Measurements from ENCODE around the gene PROX2. TPM values are rescaled to one million over a fixed set of nuclear protein-coding genes. Genes with fewer than 3 reads are reported as not detected.

PROX2 gene
- total and polyA plus RNA-seq, 7 donors, result not detected

- 87 to 98% (median 92%) methylated on average over 5 of the region's 5 CpGs for WGBS, 3 donors
- ATAC-seq, result no peak
Measured at GRCh38 chr14:74911704-74912103, 35.8 kb upstream of the PROX2 start.

GRCh38 chr14:74911221-74911620 is 35.3 kb upstream of the PROX2 start:
- H3K27me3 ChIP-seq (ENCODE audit: insufficient read depth in 3 of 3, low read length in 2 of 3), result no peaks in the 10 kb centered on the region
- no peaks in the 10 kb centered on the region for H3K9me3 ChIP-seq
- H3K27ac ChIP-seq, result no peak overlapping the region
- TF ChIP-seq CTCF (IDR thresholded peaks at IDR 0.05), result no peak
- H3K36me3 ChIP-seq (ENCODE audit: insufficient read depth in 1 of 2, low read depth in 1 of 2), result peaks cover 0 to 4% of the 10 kb centered on the region in 2 donors
- no peak for ATAC-seq
- intact Hi-C loops (cut with DNase I), result loop anchor here in 1 of 2 donors (10.0 kb wide), 1 partner anchor 114 kb away; no protein-coding TSS in a partner anchor
- H3K4me1 ChIP-seq, result peaks cover 28% of the 10 kb centered on the region
- 94 to 95% (median 95%) methylated on average over 6 of the region's 6 CpGs for WGBS, 3 donors
- no peak for DNase-seq
- H3K4me3 ChIP-seq, result no peak overlapping the region

More at GRCh38 chr14:74911704-74912103, 35.8 kb upstream of the PROX2 start:
- Histone ChIP-seq H3K36me3 (ENCODE audit: insufficient read depth in 1 of 2, low read depth in 1 of 2) (peaks cover 0 to 4% of the 10 kb centered on the region in 2 donors), H3K27me3 (ENCODE audit: insufficient read depth in 3 of 3, low read length in 2 of 3) (no peaks in the 10 kb centered on the region), H3K4me3 (no peak overlapping the region), H3K27ac (no peak overlapping the region), H3K4me1 (peaks cover 31% of the 10 kb centered on the region), H3K9me3 (no peaks in the 10 kb centered on the region)
- TF ChIP-seq CTCF (IDR thresholded peaks at IDR 0.05), result no peak
- intact Hi-C loops (cut with DNase I), result loop anchor here in 1 of 2 donors (10.0 kb wide), 1 partner anchor 113 kb away; no protein-coding TSS in a partner anchor
- no peak for DNase-seq

- H3K27me3 ChIP-seq (ENCODE audit: insufficient read depth in 3 of 3, low read length in 2 of 3), result no peaks in the 10 kb centered on the region
- DNase-seq (no peak), ATAC-seq (no peak)
- H3K36me3 ChIP-seq (ENCODE audit: insufficient read depth in 1 of 2, low read depth in 1 of 2), result no peaks in the 10 kb centered on the region
- 49 to 58% (median 56%) methylated on average over 8 to 10 of the region's 10 CpGs for WGBS, 3 donors
- H3K4me3 ChIP-seq, result no peak overlapping the region
- intact Hi-C loops (cut with DNase I), result loop anchor here in 1 of 2 donors (10.0 kb wide), 1 partner anchor 114 kb away; no protein-coding TSS in a partner anchor
- no peaks in the 10 kb centered on the region for H3K9me3 ChIP-seq
- H3K4me1 ChIP-seq, result peaks cover 22% of the 10 kb centered on the region
- no peak for TF ChIP-seq CTCF (IDR thresholded peaks at IDR 0.05)
- no peak overlapping the region for H3K27ac ChIP-seq
Measured at GRCh38 chr14:74910556-74910955, 34.6 kb upstream of the PROX2 start.

- Histone ChIP-seq H3K36me3 (ENCODE audit: insufficient read depth in 1 of 2, low read depth in 1 of 2) (peaks cover 0 to under 1% of the 10 kb centered on the region in 2 donors), H3K4me1 (peaks cover 22% of the 10 kb centered on the region), H3K4me3 (no peak overlapping the region), H3K9me3 (no peaks in the 10 kb centered on the region), H3K27me3 (ENCODE audit: insufficient read depth in 3 of 3, low read length in 2 of 3) (no peaks in the 10 kb centered on the region), H3K27ac (no peak overlapping the region)
- WGBS, 3 donors, result 89 to 95% (median 94%) methylated on average over 7 to 10 of the region's 10 CpGs
- intact Hi-C loops (cut with DNase I), result loop anchor here (5.0 to 10.0 kb wide), 2 partner anchors 48 to 115 kb away; no protein-coding TSS in a partner anchor
- ATAC-seq (no peak), DNase-seq (no peak)
- no peak for TF ChIP-seq CTCF (IDR thresholded peaks at IDR 0.05)
Measured at GRCh38 chr14:74909911-74910310, 34.0 kb upstream of the PROX2 start.

- H3K27me3 ChIP-seq (ENCODE audit: insufficient read depth in 3 of 3, low read length in 2 of 3), result no peaks in the 10 kb centered on the region
- TF ChIP-seq CTCF (IDR thresholded peaks at IDR 0.05), result no peak
- no peak overlapping the region for H3K27ac ChIP-seq
- peaks cover 19% of the 10 kb centered on the region for H3K4me1 ChIP-seq
- no peaks in the 10 kb centered on the region for H3K9me3 ChIP-seq
- no peak overlapping the region for H3K4me3 ChIP-seq
- DNase-seq (no peak), ATAC-seq (no peak)
- intact Hi-C loops (cut with DNase I), result loop anchor here in 1 of 2 donors (5.0 kb wide), 1 partner anchor 47 kb away; no protein-coding TSS in a partner anchor
- H3K36me3 ChIP-seq (ENCODE audit: insufficient read depth in 1 of 2, low read depth in 1 of 2), result peaks cover 0 to 5% of the 10 kb centered on the region in 2 donors
- WGBS, 3 donors, result 91 to 93% (median 92%) methylated on average over 11 to 14 of the region's 14 CpGs
Measured at GRCh38 chr14:74909501-74909900, 33.6 kb upstream of the PROX2 start.

All from psoas muscle (tissue), 8 donors.